ENCODE results near the gene CAPN12.

- TF ChIP-seq CTCF (IDR thresholded peaks at IDR 0.05) (no peak), POLR2A (IDR thresholded peaks at IDR 0.05) (no peak)
Observed at GRCh38 chr19:38714354-38714778, 29.9 kb downstream of the CAPN12 start.
